ENCODE results near the gene TMBIM1. TPM values are rescaled to one million over a fixed set of nuclear protein-coding genes. Genes with fewer than 3 reads are reported as not detected.

TMBIM1 gene
- polyA plus RNA-seq, 5 donors: 65.6 to 79.6 (median 73.4) TPM

DNA sequence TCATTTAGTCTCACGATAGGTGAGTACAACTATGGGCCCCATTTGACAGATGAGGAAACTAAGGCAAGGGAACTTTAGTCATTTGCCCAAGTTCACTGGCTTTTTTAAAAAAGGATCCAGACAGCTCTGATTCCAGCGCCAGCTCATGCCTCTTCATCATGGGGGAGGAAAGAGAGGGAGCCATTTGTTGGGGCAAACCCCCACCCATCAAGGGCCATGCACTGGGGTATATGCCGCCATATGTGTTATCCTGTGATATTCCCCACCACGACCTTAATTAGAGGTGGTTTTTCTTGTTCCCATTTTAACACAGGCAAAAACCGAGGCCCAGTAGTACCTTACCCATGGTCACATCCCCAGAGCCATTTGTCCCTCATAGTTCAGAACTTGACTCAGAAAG lies 32.1 kb downstream of the TMBIM1 start:
- no peak for DNase-seq

DNA sequence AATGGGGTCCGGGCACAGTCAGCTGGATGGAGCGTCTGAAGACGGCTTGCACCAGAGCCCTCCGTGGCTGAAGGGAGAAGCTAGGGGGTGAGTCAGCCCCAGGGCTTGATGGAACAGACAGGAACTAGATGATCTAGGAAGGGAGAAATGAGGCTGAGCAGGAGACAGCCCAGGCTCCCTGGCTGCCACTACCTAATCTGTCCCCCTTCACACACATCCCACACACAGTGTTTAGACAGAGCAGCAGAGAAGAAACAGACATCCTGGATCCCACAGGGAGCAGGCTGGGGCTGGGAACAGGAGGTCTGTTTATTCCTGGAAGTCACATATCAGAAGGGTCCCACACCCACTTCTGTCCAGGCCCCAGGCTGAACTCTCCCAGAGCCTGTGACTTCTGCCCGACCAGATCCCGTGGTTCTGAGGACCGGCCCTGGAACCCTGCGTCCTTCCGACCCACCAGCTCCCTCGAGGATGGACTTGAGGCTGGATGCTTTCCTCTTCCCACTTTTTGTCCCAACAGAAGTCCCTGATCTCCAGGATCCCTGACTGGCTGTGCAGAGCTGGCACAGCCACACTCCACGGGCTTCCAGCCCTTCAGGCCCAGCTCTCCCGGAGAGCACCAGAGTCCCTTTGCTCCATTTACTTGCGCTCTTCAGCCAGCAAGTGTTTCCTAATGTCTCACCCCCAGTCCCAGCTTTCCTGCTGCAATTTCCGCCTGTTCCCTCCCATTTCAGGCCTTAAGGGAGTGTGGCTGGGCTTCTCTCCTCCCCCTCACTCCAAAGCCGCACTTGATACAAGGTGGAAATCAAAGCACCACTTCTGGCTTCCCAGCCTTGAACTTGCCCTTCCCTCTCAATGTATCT lies 33.0 kb downstream of the TMBIM1 start:
- no peak for DNase-seq

GRCh38 chr2:218257390-218257981 lies 34.8 kb downstream of the TMBIM1 start:
- DNase-seq: no peak

DNA sequence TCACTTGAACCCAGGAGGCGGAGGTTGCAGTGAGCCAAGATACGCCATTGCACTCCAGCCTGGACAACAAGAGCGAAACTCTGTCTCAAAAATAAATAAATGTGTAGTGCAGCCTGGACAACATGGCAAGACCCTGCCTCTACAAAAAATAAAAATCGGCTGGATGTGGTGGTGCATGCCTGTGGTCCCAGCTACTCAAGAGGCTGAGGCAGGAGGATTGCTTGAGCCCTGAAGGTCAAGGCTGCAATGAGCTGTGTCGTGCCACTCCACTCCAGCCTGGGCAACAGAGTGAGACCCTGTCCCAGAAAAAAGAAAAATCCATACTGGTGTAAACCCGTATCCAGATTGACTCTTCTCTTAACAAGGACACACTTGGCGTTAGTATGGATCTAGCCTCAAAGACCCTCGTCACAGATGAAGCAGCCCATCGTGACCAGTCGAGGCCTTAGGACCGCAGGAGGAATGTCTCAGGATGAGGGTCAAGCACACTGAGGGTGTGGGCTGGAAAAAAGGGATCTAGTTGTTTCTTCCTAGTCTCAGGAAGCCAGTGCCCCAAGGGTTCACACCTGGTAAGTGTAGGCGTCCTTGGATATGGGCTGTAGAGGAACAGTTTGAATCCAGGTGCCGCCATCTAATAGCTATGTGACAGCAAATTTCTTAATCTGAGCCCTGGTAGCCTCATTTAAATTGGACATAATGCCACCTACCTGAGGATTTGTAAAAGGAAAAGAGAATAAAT lies 35.5 kb downstream of the TMBIM1 start:
- DNase-seq: no peak

- DNase-seq: no peak
These were observed 36.9 kb downstream of the TMBIM1 start for GRCh38 chr2:218255446-218255845.

GRCh38 chr2:218253232-218253625 lies 39.1 kb downstream of the TMBIM1 start:
- no peak for DNase-seq

DNA sequence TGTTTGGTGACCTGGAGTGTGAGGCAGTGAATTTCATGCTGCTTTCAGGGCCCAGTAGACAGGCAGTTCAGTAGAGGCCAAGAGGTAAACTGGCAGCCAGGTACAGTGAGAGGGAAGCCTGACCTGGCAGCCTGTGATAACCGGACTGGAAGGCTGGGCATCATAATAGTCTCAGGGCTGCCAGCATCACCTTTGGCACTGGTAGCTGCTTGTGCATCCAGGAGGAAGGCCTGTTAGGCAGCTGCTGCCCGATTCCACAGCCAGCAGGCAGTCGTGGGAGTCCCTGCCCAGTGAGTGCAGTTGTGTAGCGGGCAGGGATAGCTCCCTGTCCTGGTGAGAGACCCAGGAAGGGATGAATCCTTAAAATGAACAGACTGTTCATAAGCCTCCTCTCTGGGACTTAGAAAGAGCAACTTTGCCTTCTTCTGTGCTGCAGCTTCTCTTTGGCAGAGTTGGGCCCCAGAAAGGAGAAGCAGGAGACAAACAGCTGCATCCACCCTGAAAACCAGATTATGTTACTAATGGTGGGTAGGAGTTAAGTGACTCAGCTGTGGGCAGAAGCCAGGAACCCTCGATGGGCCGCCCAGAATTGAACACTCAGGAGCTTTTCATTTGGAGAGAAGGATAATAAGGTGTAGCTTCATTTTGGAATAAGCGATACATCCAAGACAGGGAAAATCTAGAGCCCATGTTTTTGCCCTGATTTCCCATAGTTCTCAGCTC lies 39.6 kb downstream of the TMBIM1 start:
- no peak for DNase-seq

- no peak for DNase-seq
These were observed 42.6 kb downstream of the TMBIM1 start for GRCh38 chr2:218249691-218250090.

DNA sequence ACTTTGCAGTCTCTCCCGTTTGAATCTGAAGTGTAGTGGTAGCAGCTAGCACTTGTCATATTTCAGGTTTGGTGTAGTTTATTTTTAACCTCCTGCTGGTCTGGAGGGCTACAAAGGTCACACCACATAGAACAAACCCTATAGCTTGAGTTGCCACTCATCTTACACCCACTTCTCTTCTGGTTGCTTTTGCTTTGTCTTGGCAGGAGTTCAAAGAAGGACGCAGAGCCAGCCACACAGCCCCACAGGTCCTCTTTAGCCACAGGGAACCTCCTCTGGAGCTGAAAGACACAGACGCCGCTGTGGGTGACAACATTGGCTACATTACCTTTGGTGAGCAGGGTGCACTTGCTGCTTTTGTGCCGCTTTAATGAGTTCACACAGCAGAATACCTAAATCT lies 47.1 kb downstream of the TMBIM1 start:
- DNase-seq: no peak

GRCh38 chr2:218244665-218245064 lies 47.6 kb downstream of the TMBIM1 start:
- DNase-seq: no peak

GRCh38 chr2:218244204-218244603 lies 48.1 kb downstream of the TMBIM1 start:
- no peak for DNase-seq

GRCh38 chr2:218238887-218239286 lies 53.4 kb downstream of the TMBIM1 start:
- DNase-seq: no peak

DNA sequence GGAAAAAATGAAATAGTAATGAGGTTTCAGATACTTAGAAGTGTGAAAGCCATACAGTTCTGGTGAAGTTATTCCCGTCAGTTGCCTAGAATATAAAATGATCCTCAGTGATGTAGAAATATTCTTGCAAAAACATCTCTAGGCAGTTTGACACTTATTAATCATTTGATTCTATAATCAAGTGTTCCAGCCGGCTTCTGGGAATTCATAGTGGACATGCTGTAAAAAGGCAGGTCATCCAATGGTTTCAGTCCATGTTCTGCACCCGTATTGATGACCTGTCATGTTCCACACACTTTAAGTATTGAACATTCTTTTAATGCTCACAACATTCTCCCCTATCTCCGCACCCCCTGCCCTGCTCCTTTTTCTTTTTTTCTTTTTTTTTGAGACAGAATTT lies 55.5 kb downstream of the TMBIM1 start:
- no peak for DNase-seq

- DNase-seq: no peak
These were observed 57.3 kb downstream of the TMBIM1 start for GRCh38 chr2:218235017-218235416.

DNA sequence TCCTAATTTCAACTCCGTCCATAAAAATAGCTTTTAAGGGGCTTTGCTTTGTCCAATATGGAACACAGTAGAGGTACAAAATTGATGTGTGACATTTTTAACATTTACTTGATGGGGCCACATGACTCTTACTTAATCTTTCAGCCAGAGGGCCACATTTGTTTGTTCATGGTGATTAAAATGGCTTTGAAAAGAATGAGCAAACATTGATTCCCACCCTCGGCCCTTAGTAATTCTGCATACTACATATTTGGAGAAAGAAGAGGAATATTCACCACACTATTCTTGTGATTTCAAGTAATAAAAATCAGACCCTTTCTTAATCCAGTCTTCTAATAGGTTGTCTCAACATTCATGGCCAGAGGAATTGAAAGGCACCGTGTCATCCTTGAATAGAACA lies 57.8 kb downstream of the TMBIM1 start:
- DNase-seq: no peak

- DNase-seq: no peak
These were observed 58.8 kb downstream of the TMBIM1 start for GRCh38 chr2:218233543-218233942.

GRCh38 chr2:218230882-218231281 lies 61.4 kb downstream of the TMBIM1 start:
- DNase-seq: no peak

- no peak for DNase-seq
These were observed 62.5 kb downstream of the TMBIM1 start for GRCh38 chr2:218229851-218230250.

GRCh38 chr2:218229239-218229638 lies 63.1 kb downstream of the TMBIM1 start:
- no peak for DNase-seq

DNA sequence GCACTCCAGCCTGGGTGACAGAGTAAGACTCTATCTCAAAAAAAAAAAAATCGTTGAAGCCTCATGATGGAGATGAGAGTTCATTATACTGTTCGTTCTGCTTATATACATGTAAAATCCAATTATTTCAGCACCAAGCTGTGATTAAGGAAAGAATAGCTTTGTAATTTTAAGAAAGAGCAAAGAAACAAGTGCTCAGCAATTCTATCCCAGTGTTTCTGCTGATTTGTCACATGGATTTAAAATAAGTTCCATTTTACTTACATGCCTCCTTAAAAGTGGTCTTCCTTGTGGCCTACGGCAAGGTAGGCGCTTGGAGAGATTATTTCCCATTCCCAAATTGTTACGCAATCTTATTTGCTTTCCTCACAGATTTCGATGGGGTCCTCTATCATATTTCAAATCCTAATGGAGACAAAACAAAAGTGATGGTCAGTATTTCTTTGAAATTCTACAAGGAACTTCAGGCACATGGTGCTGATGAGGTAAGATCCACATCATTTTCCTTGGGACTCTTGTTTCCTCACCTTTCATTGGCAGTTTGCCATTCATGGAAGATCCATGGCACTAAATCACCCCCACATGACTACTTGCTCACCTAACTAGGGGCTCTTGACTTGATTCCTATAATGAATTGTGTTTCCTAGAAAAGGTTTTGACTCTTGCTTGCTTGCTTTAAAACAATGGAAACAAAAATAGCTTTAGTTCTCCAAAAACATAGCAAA lies 63.8 kb downstream of the TMBIM1 start:
- no peak for DNase-seq

DNA sequence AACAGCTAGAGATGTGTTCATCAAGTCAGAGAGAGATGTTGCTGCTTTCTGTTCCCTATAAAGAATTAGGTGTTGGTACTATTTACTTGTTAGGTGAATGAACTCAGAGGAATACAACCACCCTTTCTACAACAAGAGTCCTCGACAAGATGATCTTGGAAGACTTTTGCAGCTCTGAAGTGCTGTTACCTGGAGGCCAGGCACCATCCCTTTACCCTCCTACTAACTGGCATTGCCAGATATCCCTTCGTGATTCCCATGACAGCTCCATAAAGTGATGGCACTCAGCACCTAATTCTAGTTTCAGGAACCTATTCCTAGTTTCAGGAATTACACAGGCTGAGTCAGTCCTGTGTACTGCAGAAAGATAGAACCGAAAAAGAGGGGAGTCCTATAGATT lies 65.4 kb downstream of the TMBIM1 start:
- DNase-seq: no peak

All from right lung (tissue), 5 donors.